H9 (cell line): ENCODE results near the gene WWC1. TPM values are rescaled to one million over a fixed set of nuclear protein-coding genes. Genes with fewer than 3 reads are reported as not detected.

ENCODE experiments used
- DNase-seq: peaks from one replicate; pipeline ENCODE4 v3.0.0-alpha.2; 2017
- H2AFZ ChIP-seq: one replicate; pipeline ENCODE4 v1.6.1; 2013; ENCODE audit warnings: mild to moderate bottlenecking, low read length, control low read depth, moderate library complexity
- H2AK5ac ChIP-seq: 2 replicates; pipeline ENCODE4 v1.6.1; 2013; ENCODE audit warnings: low read length, control low read depth, mixed read lengths; ENCODE audit not compliant: insufficient read length
- H2BK120ac ChIP-seq: one replicate; pipeline ENCODE4 v1.6.1; 2013; ENCODE audit warnings: low read depth, mild to moderate bottlenecking, low read length, control low read depth, inconsistent platforms; ENCODE audit not compliant: poor library complexity, severe bottlenecking
- H2BK12ac ChIP-seq: 2 replicates; pipeline ENCODE4 v1.6.1; 2013; ENCODE audit warnings: low read length, control low read depth, mixed read lengths, low read depth; ENCODE audit not compliant: insufficient read length
- H2BK15ac ChIP-seq: 2 replicates; pipeline ENCODE4 v1.6.1; 2013; ENCODE audit warnings: low read depth, low read length, control low read depth
- H2BK20ac ChIP-seq: one replicate; pipeline ENCODE4 v1.6.1; 2013; ENCODE audit warnings: low read depth, mild to moderate bottlenecking, low read length, control low read depth, inconsistent platforms; ENCODE audit not compliant: poor library complexity, severe bottlenecking
- H2BK5ac ChIP-seq: 2 replicates; pipeline ENCODE4 v1.6.1; 2013; ENCODE audit warnings: low read length, control low read depth, mixed read lengths; ENCODE audit not compliant: insufficient read length
- H3K14ac ChIP-seq: 2 replicates; pipeline ENCODE4 v1.6.1; 2013; ENCODE audit warnings: low read length, control low read depth; ENCODE audit not compliant: insufficient read depth
- H3K18ac ChIP-seq: 2 replicates; pipeline ENCODE4 v1.6.1; 2013; ENCODE audit warnings: low read depth, mild to moderate bottlenecking, mixed read lengths, low read length, control low read depth; ENCODE audit not compliant: insufficient read length
- H3K23ac ChIP-seq: 2 replicates; pipeline ENCODE4 v1.6.1; 2013; ENCODE audit warnings: low read length, control low read depth, mixed read lengths, low read depth; ENCODE audit not compliant: insufficient read length
- H3K23me2 ChIP-seq: 2 replicates; pipeline ENCODE4 v1.6.1; 2013; ENCODE audit warnings: low read depth, mild to moderate bottlenecking, mixed read lengths, low read length, control low read depth; ENCODE audit not compliant: insufficient read length, poor library complexity, severe bottlenecking
- H3K27ac ChIP-seq: 2 replicates; pipeline ENCODE4 v1.5.1; 2013; ENCODE audit warnings: low read length, control low read depth, mixed read lengths, low read depth; ENCODE audit not compliant: insufficient read length
- H3K27me3 ChIP-seq: 2 replicates; pipeline ENCODE4 v1.6.1; 2013; ENCODE audit warnings: low read length, control low read depth, inconsistent platforms; ENCODE audit not compliant: insufficient read depth
- H3K4ac ChIP-seq: 2 replicates; pipeline ENCODE4 v1.6.1; 2013; ENCODE audit warnings: low read depth, mild to moderate bottlenecking, control low read depth, inconsistent platforms, low read length, moderate library complexity
- H3K4me1 ChIP-seq: 2 replicates; pipeline ENCODE4 v1.6.1; 2013; ENCODE audit warnings: low read length, control low read depth, inconsistent platforms; ENCODE audit not compliant: insufficient read depth
- H3K4me2 ChIP-seq: 2 replicates; pipeline ENCODE4 v1.6.1; 2013; ENCODE audit warnings: low read length, control low read depth, mixed read lengths; ENCODE audit not compliant: insufficient read length, insufficient read depth
- H3K56ac ChIP-seq: 2 replicates; pipeline ENCODE4 v1.6.1; 2013; ENCODE audit warnings: low read depth, mild to moderate bottlenecking, mixed read lengths, low read length, control low read depth; ENCODE audit not compliant: insufficient read length
- H3K79me1 ChIP-seq: 2 replicates; pipeline ENCODE4 v1.6.1; 2013; ENCODE audit warnings: low read depth, mild to moderate bottlenecking, moderate library complexity, low read length, control low read depth, inconsistent platforms; ENCODE audit not compliant: insufficient read depth, poor library complexity, severe bottlenecking
- H3K79me2 ChIP-seq: 2 replicates; pipeline ENCODE4 v1.6.1; 2013; ENCODE audit warnings: low read length, control low read depth, inconsistent platforms; ENCODE audit not compliant: insufficient read depth
- H3K9ac ChIP-seq: 2 replicates; pipeline ENCODE4 v1.6.1; 2013; ENCODE audit warnings: low read length, control low read depth, mixed read lengths; ENCODE audit not compliant: insufficient read length; ENCODE audit errors: extremely low read depth
- H3K9me3 ChIP-seq: one replicate; pipeline ENCODE4 v1.6.1; 2013; ENCODE audit warnings: low read depth, low read length, inconsistent platforms; ENCODE audit not compliant: control insufficient read depth
- H3T11ph ChIP-seq: one replicate; pipeline ENCODE4 v1.6.1; 2013; ENCODE audit warnings: mild to moderate bottlenecking, low read length, control low read depth, inconsistent platforms
- H4K20me1 ChIP-seq: one replicate; pipeline ENCODE4 v1.6.1; 2013; ENCODE audit not compliant: control insufficient read depth, insufficient read length, insufficient read depth
- H4K5ac ChIP-seq: 2 replicates; pipeline ENCODE4 v1.6.1; 2013; ENCODE audit warnings: low read depth, mild to moderate bottlenecking, mixed read lengths, low read length, control low read depth; ENCODE audit not compliant: insufficient read length
- H4K8ac ChIP-seq: replicated peaks from 2 replicates; pipeline ENCODE4 v1.6.1; 2013; ENCODE audit warnings: low read length, control low read depth, mixed read lengths, low read depth; ENCODE audit not compliant: insufficient read length
- H4K91ac ChIP-seq: 2 replicates; pipeline ENCODE4 v1.6.1; 2013; ENCODE audit warnings: low read depth, mild to moderate bottlenecking, moderate library complexity, mixed read lengths, low read length, control low read depth; ENCODE audit not compliant: insufficient read length
- H3K27ac Mint-ChIP-seq, 3 experiments: 2 replicates in 2 of 3; 3 replicates in 1 of 3; pipeline ENCODE4 v1.8.0; 2020 to 2021; ENCODE audit warnings: mixed read lengths in 3 of 3, mild to moderate bottlenecking in 1 of 3, moderate library complexity in 1 of 3
- H3K27me3 Mint-ChIP-seq: 2 replicates; pipeline ENCODE4 v1.8.0; 2021; ENCODE audit warnings: low read depth, mild to moderate bottlenecking, moderate library complexity, mixed read lengths
- H3K36me3 Mint-ChIP-seq, 3 experiments: 2 replicates in 2 of 3; 3 replicates in 1 of 3; pipeline ENCODE4 v1.8.0; 2020 to 2021; ENCODE audit warnings: low read depth in 3 of 3, mixed read lengths in 3 of 3; ENCODE audit not compliant: insufficient read depth in 1 of 3
- H3K4me1 Mint-ChIP-seq, 2 experiments: 2 replicates each; pipeline ENCODE4 v1.8.0; 2020; ENCODE audit warnings: mixed read lengths in 2 of 2
- H3K4me3 Mint-ChIP-seq, 2 experiments: 2 replicates in 1 of 2; 3 replicates in 1 of 2; pipeline ENCODE4 v1.8.0; 2020 to 2021; ENCODE audit warnings: mild to moderate bottlenecking in 2 of 2, mixed read lengths in 2 of 2, moderate library complexity in 1 of 2
- H3K9me3 Mint-ChIP-seq, 2 experiments: 2 replicates in 1 of 2; 3 replicates in 1 of 2; pipeline ENCODE4 v1.8.0; 2020; ENCODE audit warnings: mild to moderate bottlenecking in 2 of 2, mixed read lengths in 2 of 2, moderate library complexity in 1 of 2
- WGBS: extraction: QIAGEN DNeasy Blood & Tissue Kit; methylation state at CpG from one replicate; pipeline ENCODE4 v1.1.7; 2013; ENCODE audit warnings: missing lambda C conversion rate, low lambda C conversion rate, mixed read lengths; ENCODE audit not compliant: insufficient read length; ENCODE audit errors: extremely low coverage; 5-methylcytosine and 5-hydroxymethylcytosine counted together
- total RNA-seq: library from RNA; stranded (reverse); gene quantifications from 2 replicates; pipeline ENCODE4 v1.2.1, GENCODE V29; 2021
- TF ChIP-seq, protein P1 (sequence below): fragments of 200-600 bp; sonication (generic); conservative IDR thresholded peaks from 3 replicates; pipeline ENCODE4 v1.8.0; 2021; ENCODE audit warnings: antibody characterized with exemption, mild to moderate bottlenecking

WWC1 gene
- total RNA-seq, 1 experiment from 2014 or later = 28.2 TPM

- H4K5ac ChIP-seq = no peak overlapping the region
- no peaks in the 10 kb centered on the region for H3K27me3 ChIP-seq
- H2AK5ac ChIP-seq = no peak overlapping the region
- no peak overlapping the region for H3K4ac ChIP-seq
- H3K14ac ChIP-seq = no peak overlapping the region
- H3K79me1 ChIP-seq = no peaks in the 10 kb centered on the region
- no peaks in the 10 kb centered on the region for H3K9me3 ChIP-seq
- H3K18ac ChIP-seq = no peak overlapping the region
- H3K23ac ChIP-seq = no peak overlapping the region
- no peaks in the 10 kb centered on the region for H3K79me2 ChIP-seq
- H2BK12ac ChIP-seq = no peak overlapping the region
- H2BK15ac ChIP-seq = no peak overlapping the region
- Mint-ChIP-seq H3K27ac (peak overlapping the region in 1 of 3 experiments; percentile 13; a peak in 2 of 7 replicates), H3K9me3 (no peaks in the 10 kb centered on the region; a peak in 1 of 5 replicates), H3K36me3 (peaks cover 8 to 16% (median 9%) of the 10 kb centered on the region in 3 experiments), H3K27me3 (no peaks in the 10 kb centered on the region), H3K4me3 (no peak overlapping the region), H3K4me1 (peaks cover 56 to 73% of the 10 kb centered on the region in 2 experiments)
- no peak overlapping the region for H4K8ac ChIP-seq
- no peak for DNase-seq
- H3K56ac ChIP-seq = no peak overlapping the region
- H3K9ac ChIP-seq = no peak overlapping the region
- no CpG with 5 or more reads among the region's 6 CpGs for whole genome bisulfite sequencing
- no peaks in the 10 kb centered on the region for H4K20me1 ChIP-seq
- H4K91ac ChIP-seq = no peak overlapping the region
- H2BK120ac ChIP-seq = no peak overlapping the region
- H2BK5ac ChIP-seq = no peak overlapping the region
- H3T11ph ChIP-seq = no peak overlapping the region
- H2BK20ac ChIP-seq = no peak overlapping the region
- H3K23me2 ChIP-seq = no peaks in the 10 kb centered on the region
- no peak overlapping the region for H3K4me2 ChIP-seq
- peaks cover 14% of the 10 kb centered on the region for H3K4me1 ChIP-seq
- no peak overlapping the region for H3K27ac ChIP-seq
- no peak overlapping the region for H2AFZ ChIP-seq
- TF ChIP-seq, protein P1, sequence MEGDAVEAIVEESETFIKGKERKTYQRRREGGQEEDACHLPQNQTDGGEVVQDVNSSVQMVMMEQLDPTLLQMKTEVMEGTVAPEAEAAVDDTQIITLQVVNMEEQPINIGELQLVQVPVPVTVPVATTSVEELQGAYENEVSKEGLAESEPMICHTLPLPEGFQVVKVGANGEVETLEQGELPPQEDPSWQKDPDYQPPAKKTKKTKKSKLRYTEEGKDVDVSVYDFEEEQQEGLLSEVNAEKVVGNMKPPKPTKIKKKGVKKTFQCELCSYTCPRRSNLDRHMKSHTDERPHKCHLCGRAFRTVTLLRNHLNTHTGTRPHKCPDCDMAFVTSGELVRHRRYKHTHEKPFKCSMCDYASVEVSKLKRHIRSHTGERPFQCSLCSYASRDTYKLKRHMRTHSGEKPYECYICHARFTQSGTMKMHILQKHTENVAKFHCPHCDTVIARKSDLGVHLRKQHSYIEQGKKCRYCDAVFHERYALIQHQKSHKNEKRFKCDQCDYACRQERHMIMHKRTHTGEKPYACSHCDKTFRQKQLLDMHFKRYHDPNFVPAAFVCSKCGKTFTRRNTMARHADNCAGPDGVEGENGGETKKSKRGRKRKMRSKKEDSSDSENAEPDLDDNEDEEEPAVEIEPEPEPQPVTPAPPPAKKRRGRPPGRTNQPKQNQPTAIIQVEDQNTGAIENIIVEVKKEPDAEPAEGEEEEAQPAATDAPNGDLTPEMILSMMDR = no peak
Observed at GRCh38 chr5:168342151-168342825, 50.8 kb downstream of the WWC1 start.
